H1 (cell line): ENCODE data around the gene ZNF462. TPM values are rescaled to one million over a fixed set of nuclear protein-coding genes. Genes with fewer than 3 reads are reported as not detected.

Experiments used
- CTCF ChIA-PET: fragments of 300-600 bp; sonication (Branson Sonifier 250); formaldehyde crosslinking; loops from one replicate; lab custom pipeline; 2021; ENCODE audit not compliant: partially characterized antibody; lab: Charles Lee
- POLR2A ChIA-PET: fragments of 300-600 bp; sonication (Branson Sonifier 250); formaldehyde crosslinking; loops from one replicate; lab custom pipeline; 2021; ENCODE audit warnings: inconsistent platforms; ENCODE audit not compliant: partially characterized antibody; lab: Charles Lee
- DNase-seq, 2 experiments: peaks; one replicate each; pipeline versions ENCODE4 v3.0.0 to v3.0.0-alpha.2; 2010 to 2022; ENCODE audit warnings: low spot score in 2 of 2, low read depth in 1 of 2, mixed read lengths in 1 of 2
- FAIRE-seq: peaks from 2 replicates; lab custom pipeline; 2011; peaks lifted over from hg19 to GRCh38; lab: Jason Lieb, UNC
- H2AFZ ChIP-seq: 2 replicates; pipeline ENCODE4 v1.8.1; 2012; ENCODE audit warnings: low read length, inconsistent platforms
- H2AK5ac ChIP-seq: 2 replicates; pipeline ENCODE4 v1.6.1; 2013; ENCODE audit warnings: low read depth, low read length
- H2BK120ac ChIP-seq: replicated peaks from 2 replicates; pipeline ENCODE3; 2013; ENCODE audit warnings: low read depth, low read length, inconsistent platforms
- H2BK12ac ChIP-seq: 2 replicates; pipeline ENCODE4 v1.6.1; 2013; ENCODE audit warnings: low read depth, low read length
- H2BK15ac ChIP-seq: 2 replicates; pipeline ENCODE4 v1.6.1; 2013; ENCODE audit warnings: low read length
- H2BK20ac ChIP-seq: 2 replicates; pipeline ENCODE4 v1.6.1; 2013; ENCODE audit warnings: low read length
- H2BK5ac ChIP-seq: 2 replicates; pipeline ENCODE4 v1.6.1; 2013; ENCODE audit warnings: low read depth, low read length
- H3K14ac ChIP-seq: 2 replicates; pipeline ENCODE4 v1.6.1; 2013; ENCODE audit warnings: inconsistent platforms; ENCODE audit not compliant: insufficient read length
- H3K18ac ChIP-seq: 2 replicates; pipeline ENCODE4 v1.6.1; 2013; ENCODE audit warnings: low read length; ENCODE audit errors: extremely low read depth
- H3K23ac ChIP-seq: 2 replicates; pipeline ENCODE4 v1.6.1; 2013; ENCODE audit warnings: inconsistent platforms; ENCODE audit not compliant: insufficient read length
- H3K23me2 ChIP-seq: 2 replicates; pipeline ENCODE4 v1.6.1; 2013; ENCODE audit warnings: low read depth, low read length
- H3K27ac ChIP-seq: 2 replicates; pipeline ENCODE4 v1.6.1; 2011; ENCODE audit warnings: low read depth, low read length, inconsistent platforms
- H3K27me3 ChIP-seq, 4 experiments: replicated peaks in 1 of 4; 1 replicate in 1 of 4; 2 replicates in 3 of 4; pipeline versions ENCODE4 v1.6.1 to v1.8.1; 2011 to 2013; ENCODE audit warnings: low read length in 3 of 4, mild to moderate bottlenecking in 3 of 4, inconsistent platforms in 2 of 4, mixed read lengths in 2 of 4, moderate library complexity in 1 of 4; ENCODE audit not compliant: control insufficient read depth in 3 of 4, insufficient read depth in 3 of 4; ENCODE audit errors: extremely low read depth in 1 of 4
- H3K36me3 ChIP-seq, 4 experiments: 2 replicates each; pipeline versions ENCODE4 v1.6.1 to v1.8.1; 2011 to 2013; ENCODE audit warnings: mild to moderate bottlenecking in 4 of 4, low read length in 3 of 4, moderate library complexity in 2 of 4, control low read depth in 1 of 4, inconsistent platforms in 1 of 4; ENCODE audit not compliant: insufficient read depth in 4 of 4, control insufficient read depth in 2 of 4
- H3K4ac ChIP-seq: replicated peaks from 2 replicates; pipeline ENCODE3; 2013; ENCODE audit warnings: low read length, low read depth, mixed read lengths, inconsistent platforms; ENCODE audit not compliant: insufficient read length
- H3K4me1 ChIP-seq, 4 experiments: replicated peaks in 1 of 4; 1 replicate in 1 of 4; 2 replicates in 3 of 4; pipeline versions ENCODE4 v1.6.1 to v1.8.1; 2011 to 2013; ENCODE audit warnings: low read length in 3 of 4, inconsistent platforms in 2 of 4, mixed read lengths in 1 of 4; ENCODE audit not compliant: insufficient read depth in 4 of 4, control insufficient read depth in 3 of 4
- H3K4me2 ChIP-seq, 2 experiments: 2 replicates each; pipeline versions ENCODE4 v1.6.1 to v1.8.1; 2011 to 2013; ENCODE audit warnings: low read depth in 2 of 2, low read length in 2 of 2, control low read depth in 1 of 2, inconsistent platforms in 1 of 2, mild to moderate bottlenecking in 1 of 2; ENCODE audit not compliant: insufficient read depth in 1 of 2
- H3K4me3 ChIP-seq, 4 experiments: fragments of 200-600, 300-600 bp in 1 of 4; sonication (generic), shearing (Covaris generic), sonication (Bioruptor Twin) in 1 of 4; 2 replicates each; pipeline versions ENCODE4 v1.5.1 to v1.8.1; 2011 to 2016; ENCODE audit warnings: low read length in 4 of 4, low read depth in 3 of 4, control low read depth in 2 of 4, inconsistent platforms in 2 of 4, mild to moderate bottlenecking in 2 of 4, mixed read lengths in 1 of 4, moderate library complexity in 1 of 4; ENCODE audit not compliant: insufficient read depth in 2 of 4; ENCODE audit errors: extremely low read depth in 1 of 4
- H3K56ac ChIP-seq: replicated peaks from 2 replicates; pipeline ENCODE3; 2013; ENCODE audit warnings: low read depth, mild to moderate bottlenecking, mixed read lengths, low read length, inconsistent platforms; ENCODE audit not compliant: insufficient read length
- H3K79me1 ChIP-seq: 2 replicates; pipeline ENCODE4 v1.6.1; 2013; ENCODE audit warnings: low read depth, low read length, control low read depth
- H3K79me2 ChIP-seq, 2 experiments: 2 replicates each; pipeline versions ENCODE4 v1.6.1 to v1.8.1; 2012 to 2013; ENCODE audit warnings: low read length in 2 of 2, mild to moderate bottlenecking in 2 of 2, inconsistent platforms in 1 of 2; ENCODE audit not compliant: insufficient read depth in 2 of 2, control insufficient read depth in 1 of 2
- H3K9ac ChIP-seq, 4 experiments: replicated peaks in 1 of 4; 1 replicate in 1 of 4; 2 replicates in 3 of 4; pipeline versions ENCODE4 v1.6.1 to v1.8.1; 2011 to 2013; ENCODE audit warnings: low read depth in 3 of 4, low read length in 3 of 4, control low read depth in 2 of 4, mild to moderate bottlenecking in 2 of 4, moderate library complexity in 2 of 4, inconsistent platforms in 1 of 4; ENCODE audit errors: extremely low read depth in 1 of 4
- H3K9me3 ChIP-seq, 2 experiments: 2 replicates each; pipeline versions ENCODE4 v1.6.1 to v1.8.1; 2012 to 2013; ENCODE audit warnings: mild to moderate bottlenecking in 2 of 2, moderate library complexity in 2 of 2, control low read depth in 1 of 2, inconsistent platforms in 1 of 2, low read depth in 1 of 2, low read length in 1 of 2, mixed read lengths in 1 of 2; ENCODE audit not compliant: insufficient read depth in 2 of 2
- H4K20me1 ChIP-seq, 2 experiments: replicated peaks in 1 of 2; 2 replicates each; pipeline versions ENCODE3 to v1.8.1; 2011 to 2013; ENCODE audit warnings: inconsistent platforms in 2 of 2, low read length in 2 of 2, mild to moderate bottlenecking in 1 of 2; ENCODE audit not compliant: insufficient read depth in 2 of 2, control insufficient read depth in 1 of 2
- H4K5ac ChIP-seq: 2 replicates; pipeline ENCODE4 v1.6.1; 2013; ENCODE audit warnings: low read length, low read depth, mixed read lengths, inconsistent platforms; ENCODE audit not compliant: insufficient read length
- H4K8ac ChIP-seq: 2 replicates; pipeline ENCODE4 v1.8.0; 2013; ENCODE audit warnings: mild to moderate bottlenecking, moderate library complexity, low read length, inconsistent platforms; ENCODE audit not compliant: insufficient read depth; ENCODE audit errors: extremely low read depth
- H4K91ac ChIP-seq: replicated peaks from 2 replicates; pipeline ENCODE3; 2013; ENCODE audit warnings: low read length, mixed read lengths, inconsistent platforms; ENCODE audit not compliant: insufficient read length
- BCL11A ChIP-seq, 2 experiments: IDR thresholded peaks; one replicate each; pipeline ENCODE4 v1.6.1; 2011; ENCODE audit warnings: low read depth in 2 of 2, low read length in 2 of 2, mild to moderate bottlenecking in 2 of 2
- CBX5 ChIP-seq: fragments of 300-800, 300-1000 bp; sonication (generic); IDR thresholded peaks from 2 replicates; pipeline ENCODE4 v1.7.1; 2016; ENCODE audit warnings: antibody characterized with exemption, low read length, low read depth
- CHD1 ChIP-seq: IDR thresholded peaks from 2 replicates; pipeline ENCODE4 v1.6.1; 2012; ENCODE audit warnings: low read depth, low read length, improper control_type of control experiment
- EP300 ChIP-seq, 2 experiments: IDR thresholded peaks; 1 replicate in 1 of 2; 2 replicates in 1 of 2; pipeline ENCODE4 v1.6.1; 2011 to 2012; ENCODE audit warnings: low read depth in 2 of 2, low read length in 2 of 2, mild to moderate bottlenecking in 2 of 2, borderline replicate concordance in 1 of 2, inconsistent platforms in 1 of 2, moderate library complexity in 1 of 2
- HDAC2 ChIP-seq, 2 experiments: fragments of 300-600 bp in 1 of 2; sonication (generic) in 1 of 2; IDR thresholded peaks; 2 replicates each; pipeline ENCODE4 v1.6.1; 2011 to 2012; ENCODE audit warnings: low read depth in 2 of 2, low read length in 2 of 2, mild to moderate bottlenecking in 2 of 2, moderate library complexity in 2 of 2, borderline replicate concordance in 1 of 2, inconsistent platforms in 1 of 2
- JUND ChIP-seq: IDR thresholded peaks from 2 replicates; pipeline ENCODE4 v1.6.1; 2011; ENCODE audit warnings: mild to moderate bottlenecking, improper control_type of control experiment, low read length
- MAX ChIP-seq: IDR thresholded peaks from 2 replicates; pipeline ENCODE4 v1.6.1; 2012; ENCODE audit warnings: inconsistent platforms
- NANOG ChIP-seq: IDR thresholded peaks from 2 replicates; pipeline ENCODE4 v1.6.1; 2011; ENCODE audit warnings: low read length, low read depth, mild to moderate bottlenecking, inconsistent platforms; ENCODE audit not compliant: insufficient read depth, poor library complexity, severe bottlenecking
- POLR2A ChIP-seq, 2 experiments: IDR thresholded peaks; 1 replicate in 1 of 2; 2 replicates in 1 of 2; pipeline ENCODE4 v1.6.1; 2011; ENCODE audit warnings: low read depth in 2 of 2, low read length in 2 of 2, mild to moderate bottlenecking in 2 of 2; ENCODE audit errors: control extremely low read depth in 1 of 2
- POU5F1 ChIP-seq: IDR thresholded peaks from 2 replicates; pipeline ENCODE4 v1.6.1; 2011; ENCODE audit warnings: low read depth, mild to moderate bottlenecking, low read length, moderate library complexity
- RFX5 ChIP-seq: IDR thresholded peaks from 2 replicates; pipeline ENCODE4 v1.6.1; 2011; ENCODE audit warnings: low read depth, low read length, improper control_type of control experiment, borderline replicate concordance
- SIN3A ChIP-seq, 2 experiments: IDR thresholded peaks in 1 of 2; conservative IDR thresholded peaks in 1 of 2; 2 replicates each; pipeline ENCODE4 v1.6.1; 2011 to 2012; ENCODE audit warnings: low read length in 2 of 2, improper control_type of control experiment in 1 of 2, low read depth in 1 of 2, mild to moderate bottlenecking in 1 of 2
- SP4 ChIP-seq: IDR thresholded peaks from 2 replicates; pipeline ENCODE4 v1.6.1; 2012; ENCODE audit warnings: low read length, inconsistent platforms
- YY1 ChIP-seq: IDR thresholded peaks from 2 replicates; pipeline ENCODE4 v1.6.1; 2011; ENCODE audit warnings: low read depth, mild to moderate bottlenecking, low read length
- WGBS, 2 experiments: shearing (Covaris generic) in 1 of 2; methylation state at CpG; one replicate each; pipeline versions ENCODE4 v1.1.6 to v1.1.7; 2013 to 2015; ENCODE audit warnings: low lambda C conversion rate in 2 of 2, mixed read lengths in 2 of 2, inconsistent platforms in 1 of 2, low coverage in 1 of 2, missing lambda C conversion rate in 1 of 2; ENCODE audit not compliant: insufficient replicate concordance in 2 of 2, insufficient coverage in 1 of 2, insufficient read length in 1 of 2; ENCODE audit errors: extremely low coverage in 1 of 2, missing lambda C conversion rate in 1 of 2; 5-methylcytosine and 5-hydroxymethylcytosine counted together
- polyA plus RNA-seq, 7 experiments: library from polyadenylated mRNA; depleted of rRNA in 3 of 7; stranded (reverse) in 5 of 7; unstranded in 2 of 7; fragments of >200 nt in 5 of 7; fragments of 200-250 nt in 2 of 7; gene quantifications; 1 replicate in 5 of 7; 2 replicates in 1 of 7; 4 replicates in 1 of 7; pipeline versions ENCODE4 v1.2.1 to v1.2.3, GENCODE V29; 2011 to 2013; ENCODE audit warnings: missing spikeins in 2 of 7, mixed read lengths in 2 of 7
- total RNA-seq: library from RNA; stranded (reverse); fragmentation: NEBNext Ultra II Directional; extraction: Animal tissue kit (Norgen Biotek cat#: 25700); gene quantifications from 2 replicates; pipeline ENCODE4 v1.2.1, GENCODE V29; 2021

Gene ZNF462
- total and polyA plus RNA-seq, 2 of the 8 experiments (the other 6 are each of a cell fraction or from before 2014, with no cell fraction given): 30.0 to 163 TPM

DNA sequence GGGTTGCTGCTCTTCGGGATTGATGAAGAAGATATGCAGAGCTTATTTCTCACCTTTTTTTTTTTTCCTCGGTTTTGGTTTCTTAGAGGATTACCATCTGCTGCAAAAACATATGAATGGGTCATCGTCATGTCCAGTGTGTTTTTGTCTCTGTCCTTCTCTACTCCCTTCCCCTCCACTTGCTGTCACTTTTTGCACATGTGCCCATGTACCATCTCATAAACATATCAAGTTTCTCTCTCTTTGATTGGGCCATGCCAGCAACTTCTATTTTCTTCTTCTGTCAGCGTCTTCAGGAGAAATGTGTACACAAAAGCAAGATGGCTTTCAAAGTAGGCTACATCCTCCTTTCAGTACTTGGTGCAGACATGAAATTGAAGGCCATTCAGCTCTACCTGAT, 57.1 kb downstream of the ZNF462 start:
- DNase-seq (no peak), FAIRE-seq (no peak)
- Histone ChIP-seq H2BK15ac (no peak overlapping the region), H2AK5ac (no peak overlapping the region), H2BK12ac (no peak overlapping the region), H3K4me1 (peaks cover 0 to 12% (median 11%) of the 10 kb centered on the region in 4 experiments; a peak in 5 of 7 replicates), H3K27me3 (no peaks in the 10 kb centered on the region), H2BK120ac (no peak overlapping the region), H3K23me2 (no peaks in the 10 kb centered on the region), H2AFZ (no peak overlapping the region), H3K4me3 (no peak overlapping the region), H3K56ac (no peak overlapping the region), H3K23ac (no peak overlapping the region), H3K36me3 (peaks cover 10 to 44% (median 28%) of the 10 kb centered on the region in 4 experiments), H2BK5ac (no peak overlapping the region; the same call in 1 of the 2 replicates), H3K18ac (no peak overlapping the region), H3K9ac (no peak overlapping the region), H3K79me1 (peaks cover 11% of the 10 kb centered on the region), H3K79me2 (peaks cover 11 to 96% of the 10 kb centered on the region in 2 experiments), H3K9me3 (no peaks in the 10 kb centered on the region), H3K4ac (no peak overlapping the region), H3K4me2 (no peak overlapping the region), H4K5ac (no peak overlapping the region), H4K91ac (no peak overlapping the region), H4K20me1 (no peaks in the 10 kb centered on the region), H4K8ac (no peak overlapping the region), H2BK20ac (no peak overlapping the region), H3K27ac (no peak overlapping the region), H3K14ac (no peak overlapping the region)
- CTCF ChIA-PET: interaction anchor here (0.8 to 1.3 kb wide), 2 partner anchors 23 to 42 kb away, joined by 3 to 4 read pairs; no protein-coding TSS in a partner anchor
- POLR2A ChIA-PET: interaction anchor here (1.1 kb wide), 1 partner anchor 40 kb away, joined by 3 read pairs; no protein-coding TSS in a partner anchor
- 85% methylated on average over 4 of the region's 4 CpGs; no CpG with 5 or more reads in 1 of the 2 experiments for WGBS, 2 experiments
- no peak for TF ChIP-seq YY1
- no peak for TF ChIP-seq JUND
- TF ChIP-seq NANOG: no peak
- no peak for TF ChIP-seq CBX5
- no peak for TF ChIP-seq BCL11A (IDR thresholded peaks at IDR 0.05; ENCODE audit: low read depth in 2 of 2, low read length in 2 of 2)
- TF ChIP-seq RFX5: no peak
- TF ChIP-seq POU5F1: no peak
- TF ChIP-seq EP300 (IDR thresholded peaks at IDR 0.05; ENCODE audit: borderline replicate concordance in 1 of 2, low read depth in 2 of 2, low read length in 2 of 2): no peak
- no peak for TF ChIP-seq CHD1
- TF ChIP-seq SIN3A (conservative IDR thresholded peaks at IDR 0.05 in 1 of 2, IDR thresholded peaks at IDR 0.05 in 1 of 2; ENCODE audit: low read depth in 1 of 2, low read length in 2 of 2): no peak
- TF ChIP-seq HDAC2 (IDR thresholded peaks at IDR 0.05; ENCODE audit: borderline replicate concordance in 1 of 2, low read depth in 2 of 2, low read length in 2 of 2): no peak
- TF ChIP-seq MAX: no peak
- no peak for TF ChIP-seq SP4
- TF ChIP-seq POLR2A (IDR thresholded peaks at IDR 0.05; ENCODE audit: control extremely low read depth in 1 of 2, low read depth in 2 of 2, low read length in 2 of 2): no peak
